SK-N-SH treated with all-trans-retinoic acid at 6 μM for 48 hours (cell line): ENCODE data around the gene RAB31.

Experiments
- ATAC-seq: fragments of 200-7000 bp; cut with Tn5 transposase; 3 replicates; pipeline ENCODE4 v1.9.1; 2020; ENCODE audit warnings: mild to moderate bottlenecking, moderate library complexity
- ARNTL ChIP-seq: fragments of 450-650 bp; formaldehyde crosslinking; IDR thresholded peaks from 2 replicates; pipeline ENCODE4 v1.5.0; 2020; ENCODE audit warnings: low read depth, mild to moderate bottlenecking, moderate library complexity, borderline replicate concordance
- CSDC2 ChIP-seq: fragments of 250-450 bp; sonication (Bioruptor Pico); IDR thresholded peaks from 2 replicates; pipeline ENCODE4 v1.5.0; 2020; ENCODE audit warnings: mild to moderate bottlenecking, moderate library complexity
- ESRRG ChIP-seq: fragments of 250-450 bp; sonication (Bioruptor Pico); IDR thresholded peaks from 2 replicates; pipeline ENCODE4 v1.6.1; 2021; ENCODE audit warnings: mild to moderate bottlenecking
- GLIS3 ChIP-seq: fragments of 250-450 bp; sonication (Bioruptor Pico); IDR thresholded peaks from 2 replicates; pipeline ENCODE4 v1.5.0; 2020; ENCODE audit warnings: mild to moderate bottlenecking, moderate library complexity
- ISL1 ChIP-seq: fragments of 250-450 bp; sonication (Bioruptor Pico); IDR thresholded peaks from 2 replicates; pipeline ENCODE4 v2.1.2; 2022; ENCODE audit warnings: mild to moderate bottlenecking, moderate library complexity
- OSR1 ChIP-seq: fragments of 250-450 bp; sonication (Bioruptor Pico); IDR thresholded peaks from 2 replicates; pipeline ENCODE4 v1.8.0; 2022; ENCODE audit warnings: moderate library complexity, mild to moderate bottlenecking, inconsistent platforms
- PATZ1 ChIP-seq: fragments of 250-450 bp; sonication (Bioruptor Pico); IDR thresholded peaks from 2 replicates; pipeline ENCODE4 v1.8.0; 2020; ENCODE audit warnings: mild to moderate bottlenecking, moderate library complexity, borderline replicate concordance
- POU6F1 ChIP-seq: fragments of 250-450 bp; sonication (Bioruptor Pico); IDR thresholded peaks from 2 replicates; pipeline ENCODE4 v1.8.0; 2021; ENCODE audit warnings: low read depth, mild to moderate bottlenecking, moderate library complexity, borderline replicate concordance
- PPARA ChIP-seq: fragments of 250-450 bp; sonication (Bioruptor Pico); IDR thresholded peaks from 2 replicates; pipeline ENCODE4 v1.5.0; 2020; ENCODE audit warnings: mild to moderate bottlenecking, borderline replicate concordance
- RARB ChIP-seq: fragments of 250-450 bp; sonication (Bioruptor Pico); IDR thresholded peaks from 2 replicates; pipeline ENCODE4 v1.8.0; 2021; ENCODE audit warnings: mild to moderate bottlenecking, moderate library complexity
- SNAI2 ChIP-seq: fragments of 250-450 bp; sonication (Bioruptor Pico); IDR thresholded peaks from 2 replicates; pipeline ENCODE4 v1.5.0; 2020; ENCODE audit warnings: mild to moderate bottlenecking, moderate library complexity
- TCF4 ChIP-seq: fragments of 250-450 bp; sonication (Bioruptor Pico); IDR thresholded peaks from 2 replicates; pipeline ENCODE4 v1.8.0; 2021; ENCODE audit warnings: mild to moderate bottlenecking, moderate library complexity, borderline replicate concordance
- TOX ChIP-seq: fragments of 250-450 bp; sonication (Bioruptor Pico); IDR thresholded peaks from 2 replicates; pipeline ENCODE4 v1.8.0; 2021; ENCODE audit warnings: mild to moderate bottlenecking, moderate library complexity, borderline replicate concordance
- ZC3H10 ChIP-seq: fragments of 250-450 bp; sonication (Bioruptor Pico); IDR thresholded peaks from 2 replicates; pipeline ENCODE4 v1.5.1; 2021; ENCODE audit warnings: mild to moderate bottlenecking, moderate library complexity
- ZFP3 ChIP-seq: fragments of 250-450 bp; sonication (Bioruptor Pico); IDR thresholded peaks from 2 replicates; pipeline ENCODE4 v1.5.0; 2020; ENCODE audit warnings: mild to moderate bottlenecking, moderate library complexity
- ZFP30 ChIP-seq: fragments of 450-650 bp; formaldehyde crosslinking; IDR thresholded peaks from 2 replicates; pipeline ENCODE4 v1.5.0; 2022; ENCODE audit warnings: mild to moderate bottlenecking, moderate library complexity
- ZNF565 ChIP-seq: fragments of 450-650 bp; formaldehyde crosslinking; conservative IDR thresholded peaks from 2 replicates; pipeline ENCODE4 v1.5.0; 2020; ENCODE audit warnings: low read depth, mild to moderate bottlenecking, moderate library complexity
- ZNF70 ChIP-seq: fragments of 450-650 bp; formaldehyde crosslinking; IDR thresholded peaks from 2 replicates; pipeline ENCODE4 v1.5.0; 2020; ENCODE audit warnings: mild to moderate bottlenecking, moderate library complexity
- ZNF8 ChIP-seq: fragments of 450-650 bp; formaldehyde crosslinking; IDR thresholded peaks from 2 replicates; pipeline ENCODE4 v1.5.0; 2020; ENCODE audit warnings: mild to moderate bottlenecking, moderate library complexity

The RAB31 gene

GRCh38 chr18:9803063-9803697, 95.1 kb downstream of the RAB31 start:
- ATAC-seq: no peak; the same call in 2 of the 3 replicates
- TF ChIP-seq PATZ1 (CRISPR knock-in tag) (no peak), ARNTL (CRISPR knock-in tag) (no peak), CSDC2 (no peak), TOX (no peak), ESRRG (CRISPR knock-in tag) (no peak), ZFP3 (no peak), OSR1 (CRISPR knock-in tag) (no peak)
- TF ChIP-seq, all 23 proteins: peak for 0

- TF ChIP-seq ISL1 (CRISPR knock-in tag) (0 out of 2 replicates have a peak, but pooled peaks have one; percentile 9), ZNF565 (CRISPR knock-in tag) (no peak)
- peak; percentile 76 for ATAC-seq
Observed at GRCh38 chr18:9803698-9804516, 95.8 kb downstream of the RAB31 start.

GRCh38 chr18:9804517-9805104, 96.5 kb downstream of the RAB31 start:
- no peak for ATAC-seq
- no peak for TF ChIP-seq PATZ1 (CRISPR knock-in tag)
- no peak for TF ChIP-seq GLIS3
- no peak for TF ChIP-seq POU6F1 (CRISPR knock-in tag)
- no peak for TF ChIP-seq ZFP3
- no peak for TF ChIP-seq ISL1 (CRISPR knock-in tag)
- no peak for TF ChIP-seq ZNF8
- no peak for TF ChIP-seq ARNTL (CRISPR knock-in tag)
- no peak for TF ChIP-seq ZC3H10
- TF ChIP-seq ESRRG (CRISPR knock-in tag): no peak
- TF ChIP-seq ZFP30 (CRISPR knock-in tag): no peak
- TF ChIP-seq ZNF70 (CRISPR knock-in tag): no peak

GRCh38 chr18:9806905-9807304, 98.8 kb downstream of the RAB31 start:
- no peak for ATAC-seq
- TF ChIP-seq SNAI2 (CRISPR knock-in tag) (no peak), RARB (no peak), ESRRG (CRISPR knock-in tag) (no peak), PPARA (no peak)

- TF ChIP-seq ZFP30 (CRISPR knock-in tag) (no peak), TCF4 (CRISPR knock-in tag) (no peak)
- ATAC-seq: no peak; the same call in 2 of the 3 replicates
Observed at GRCh38 chr18:9808295-9809241, 100.5 kb downstream of the RAB31 start.
